Measurements from ENCODE around the gene ADCY1.

ADCY1 gene

GRCh38 chr7:45681596-45682357 is 107.6 kb downstream of the ADCY1 start:
- DNase-seq, result no peak

- no peak for DNase-seq
Observed at GRCh38 chr7:45682358-45682735, 108.2 kb downstream of the ADCY1 start.

GRCh38 chr7:45682836-45683555 is 108.8 kb downstream of the ADCY1 start:
- no peak for DNase-seq

GRCh38 chr7:45683556-45684148 is 109.5 kb downstream of the ADCY1 start:
- no peak for DNase-seq

- no peak for DNase-seq
Observed at GRCh38 chr7:45684910-45685618, 110.9 kb downstream of the ADCY1 start.

- DNase-seq, result no peak
Observed at GRCh38 chr7:45685619-45686240, 111.6 kb downstream of the ADCY1 start.

- no peak for DNase-seq
Observed at GRCh38 chr7:45686441-45687184, 112.4 kb downstream of the ADCY1 start.

- no peak for DNase-seq
Observed at GRCh38 chr7:45687185-45687560, 113.0 kb downstream of the ADCY1 start.

- DNase-seq, result no peak
Observed at GRCh38 chr7:45687721-45688120, 113.6 kb downstream of the ADCY1 start.

- DNase-seq, result no peak
Observed at GRCh38 chr7:45688382-45688781, 114.2 kb downstream of the ADCY1 start.

GRCh38 chr7:45689011-45689796 is 115.0 kb downstream of the ADCY1 start:
- DNase-seq, result no peak

GRCh38 chr7:45689797-45690761 is 115.9 kb downstream of the ADCY1 start:
- DNase-seq, result no peak

- no peak for DNase-seq
Observed at GRCh38 chr7:45690762-45691150, 116.6 kb downstream of the ADCY1 start.

- DNase-seq, result no peak
Observed at GRCh38 chr7:45691155-45691656, 117.0 kb downstream of the ADCY1 start.

GRCh38 chr7:45692031-45692430 is 117.9 kb downstream of the ADCY1 start:
- DNase-seq, result no peak

GRCh38 chr7:45695249-45695995 is 121.3 kb downstream of the ADCY1 start:
- no peak for DNase-seq

GRCh38 chr7:45696476-45696875 is 122.3 kb downstream of the ADCY1 start:
- DNase-seq, result no peak

GRCh38 chr7:45697576-45698136 is 123.5 kb downstream of the ADCY1 start:
- no peak for DNase-seq
